ENCODE data around the gene TSPEAR. TPM values are rescaled to one million over a fixed set of nuclear protein-coding genes. Genes with fewer than 3 reads are reported as not detected.

Gene TSPEAR
- total RNA-seq (under 1 TPM; 0.55 to 0.62 TPM), polyA plus RNA-seq (ENCODE audit: insufficient read depth, low read depth, low replicate concordance) (0.53 TPM)
- long read RNA-seq, donor 1: 0 reads
- long read RNA-seq, donor 2: 0 reads

DNA sequence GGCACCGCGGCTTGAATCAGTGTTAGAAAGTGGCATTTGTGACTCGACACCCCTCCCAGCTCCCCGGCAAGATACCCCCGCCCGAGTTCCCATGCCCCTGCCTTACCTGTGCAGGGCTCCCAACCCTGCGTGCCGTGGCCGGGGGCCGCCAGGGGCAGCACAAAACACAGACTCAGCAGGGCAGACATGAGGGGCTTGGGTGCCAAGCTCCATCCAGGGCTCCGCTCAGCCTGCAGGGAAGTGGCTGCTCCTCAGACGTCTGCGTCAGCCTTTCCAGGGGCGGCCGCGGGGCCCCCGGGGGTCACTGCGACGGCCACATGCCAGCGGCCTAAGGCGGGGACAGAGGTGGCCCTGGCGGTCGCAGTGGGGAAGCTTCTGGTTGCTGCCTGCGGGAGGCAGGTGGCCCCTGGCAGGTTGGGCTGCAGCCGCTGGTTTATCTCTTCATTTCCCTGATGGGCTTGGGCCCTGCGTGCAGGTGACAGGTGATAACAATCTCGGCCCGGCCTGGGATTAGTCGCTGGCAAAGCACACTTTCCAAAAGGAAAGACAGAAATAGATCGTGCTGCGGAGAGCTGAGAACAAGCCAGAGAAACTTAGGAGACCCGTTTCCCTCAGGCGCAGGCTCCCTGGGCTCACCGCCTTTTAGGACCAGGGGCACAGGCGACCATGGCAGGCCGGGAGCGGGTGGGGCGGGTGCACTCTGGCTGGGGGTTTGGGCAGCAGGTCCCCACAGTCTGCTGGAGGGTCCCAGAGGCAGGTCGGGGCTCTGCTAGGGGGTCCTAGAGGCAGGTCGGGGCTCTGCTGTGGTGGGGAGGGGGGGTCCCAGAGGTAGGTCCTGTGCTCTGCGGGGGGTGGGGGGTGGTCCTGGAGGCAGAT lies at the start of gene TSPEAR:
Gene TSPEAR, minus strand, starts transcription at position 246 of the 876 bp plus-strand sequence. Its CDS starts 58 bp downstream, at position 188.
- DNase-seq: no peak
- Histone ChIP-seq H3K4me3 (no peak within 1 kb of the TSS), H3K27ac (no peak within 1 kb of the TSS), H3K4me1 (peaks cover 13% of the 10 kb centered on the region), H3K27me3 (no peaks in the 10 kb centered on the region), H3K9me3 (no peaks in the 10 kb centered on the region), H3K36me3 (ENCODE audit: low read depth, missing control alignments) (no peaks in the 10 kb centered on the region)
- no peak for TF ChIP-seq POLR2A (IDR thresholded peaks at IDR 0.05)
- TF ChIP-seq, protein P1, sequence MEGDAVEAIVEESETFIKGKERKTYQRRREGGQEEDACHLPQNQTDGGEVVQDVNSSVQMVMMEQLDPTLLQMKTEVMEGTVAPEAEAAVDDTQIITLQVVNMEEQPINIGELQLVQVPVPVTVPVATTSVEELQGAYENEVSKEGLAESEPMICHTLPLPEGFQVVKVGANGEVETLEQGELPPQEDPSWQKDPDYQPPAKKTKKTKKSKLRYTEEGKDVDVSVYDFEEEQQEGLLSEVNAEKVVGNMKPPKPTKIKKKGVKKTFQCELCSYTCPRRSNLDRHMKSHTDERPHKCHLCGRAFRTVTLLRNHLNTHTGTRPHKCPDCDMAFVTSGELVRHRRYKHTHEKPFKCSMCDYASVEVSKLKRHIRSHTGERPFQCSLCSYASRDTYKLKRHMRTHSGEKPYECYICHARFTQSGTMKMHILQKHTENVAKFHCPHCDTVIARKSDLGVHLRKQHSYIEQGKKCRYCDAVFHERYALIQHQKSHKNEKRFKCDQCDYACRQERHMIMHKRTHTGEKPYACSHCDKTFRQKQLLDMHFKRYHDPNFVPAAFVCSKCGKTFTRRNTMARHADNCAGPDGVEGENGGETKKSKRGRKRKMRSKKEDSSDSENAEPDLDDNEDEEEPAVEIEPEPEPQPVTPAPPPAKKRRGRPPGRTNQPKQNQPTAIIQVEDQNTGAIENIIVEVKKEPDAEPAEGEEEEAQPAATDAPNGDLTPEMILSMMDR (IDR thresholded peaks at IDR 0.05): no peak
- WGBS, 2 donors: 8 to 20% methylated on average over 7 to 40 of the region's 41 CpGs
- intact Hi-C loops (cut with DNase I; ENCODE audit: low total_unique reads): no loop called here

DNA sequence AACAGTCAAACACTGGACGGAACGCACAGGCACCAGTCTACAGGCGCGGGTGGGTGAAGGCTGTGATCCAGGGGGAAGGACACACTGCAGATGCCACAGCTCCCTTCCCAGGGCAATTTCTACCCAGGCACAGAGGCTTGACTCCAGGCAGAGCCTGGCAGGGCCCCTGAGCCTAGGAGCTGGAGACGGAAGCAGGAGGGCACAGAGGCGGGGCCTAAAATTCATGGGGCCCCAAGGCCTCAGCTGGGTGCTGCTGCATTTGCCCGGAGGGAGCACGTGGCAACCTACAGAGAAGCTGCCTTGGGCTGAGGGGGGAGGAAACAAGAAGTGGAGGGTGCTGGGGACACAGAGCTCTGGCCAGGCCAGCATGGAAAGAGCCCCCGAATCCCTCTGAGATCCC lies 49.0 kb upstream of the TSPEAR start:
- Histone ChIP-seq H3K4me1 (no peaks in the 10 kb centered on the region), H3K36me3 (ENCODE audit: low read depth, missing control alignments) (no peaks in the 10 kb centered on the region), H3K9me3 (no peaks in the 10 kb centered on the region), H3K4me3 (no peak overlapping the region), H3K27me3 (no peaks in the 10 kb centered on the region), H3K27ac (no peak overlapping the region)
- TF ChIP-seq POLR2A (IDR thresholded peaks at IDR 0.05): no peak
- TF ChIP-seq, protein P1 (IDR thresholded peaks at IDR 0.05): no peak
- intact Hi-C loops (cut with DNase I; ENCODE audit: low total_unique reads): no loop called here
- WGBS, 2 donors: 81 to 83% methylated on average over 7 to 9 of the region's 9 CpGs
- no peak for DNase-seq

DNA sequence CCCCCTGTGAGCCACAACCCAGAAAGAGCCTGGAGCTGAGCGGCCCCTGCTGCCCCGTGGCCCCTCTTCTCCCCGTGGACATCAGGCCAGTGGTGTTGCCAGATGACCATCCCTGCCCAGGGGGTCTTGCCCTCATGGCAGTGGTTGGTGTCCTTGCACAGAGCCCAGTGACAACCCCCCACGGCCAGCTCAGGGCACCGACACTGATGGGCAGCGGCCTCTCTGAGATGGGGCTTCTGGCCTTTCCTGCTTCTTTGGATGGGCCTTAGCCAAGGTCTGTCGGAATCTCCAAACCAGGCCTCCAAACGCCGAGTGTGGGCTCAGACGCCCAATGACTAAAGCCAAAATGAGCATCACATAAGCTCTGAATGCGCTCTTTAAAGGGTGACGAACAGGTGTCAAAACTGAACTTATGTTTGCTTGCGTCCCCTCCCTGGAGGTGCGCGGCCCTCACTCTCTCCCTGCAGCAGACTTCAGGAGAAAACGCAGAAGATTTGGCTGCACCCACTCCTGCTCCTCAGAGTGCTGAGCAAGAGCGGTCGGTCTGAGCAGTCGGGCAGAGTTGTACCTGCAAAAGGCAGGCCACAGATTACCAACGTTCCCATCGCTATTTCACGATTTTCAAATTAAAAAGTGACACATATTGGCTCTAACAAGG lies 48.4 kb upstream of the TSPEAR start:
- intact Hi-C loops (cut with DNase I; ENCODE audit: low total_unique reads): no loop called here
- 87 to 90% methylated on average over 19 to 22 of the region's 22 CpGs for WGBS, 2 donors
- no peak for DNase-seq
- Histone ChIP-seq H3K4me3 (no peak overlapping the region), H3K4me1 (no peaks in the 10 kb centered on the region), H3K9me3 (no peaks in the 10 kb centered on the region), H3K27ac (no peak overlapping the region), H3K27me3 (no peaks in the 10 kb centered on the region), H3K36me3 (ENCODE audit: low read depth, missing control alignments) (no peaks in the 10 kb centered on the region)
- TF ChIP-seq, protein P1 (IDR thresholded peaks at IDR 0.05): no peak
- TF ChIP-seq POLR2A (IDR thresholded peaks at IDR 0.05): no peak

DNA sequence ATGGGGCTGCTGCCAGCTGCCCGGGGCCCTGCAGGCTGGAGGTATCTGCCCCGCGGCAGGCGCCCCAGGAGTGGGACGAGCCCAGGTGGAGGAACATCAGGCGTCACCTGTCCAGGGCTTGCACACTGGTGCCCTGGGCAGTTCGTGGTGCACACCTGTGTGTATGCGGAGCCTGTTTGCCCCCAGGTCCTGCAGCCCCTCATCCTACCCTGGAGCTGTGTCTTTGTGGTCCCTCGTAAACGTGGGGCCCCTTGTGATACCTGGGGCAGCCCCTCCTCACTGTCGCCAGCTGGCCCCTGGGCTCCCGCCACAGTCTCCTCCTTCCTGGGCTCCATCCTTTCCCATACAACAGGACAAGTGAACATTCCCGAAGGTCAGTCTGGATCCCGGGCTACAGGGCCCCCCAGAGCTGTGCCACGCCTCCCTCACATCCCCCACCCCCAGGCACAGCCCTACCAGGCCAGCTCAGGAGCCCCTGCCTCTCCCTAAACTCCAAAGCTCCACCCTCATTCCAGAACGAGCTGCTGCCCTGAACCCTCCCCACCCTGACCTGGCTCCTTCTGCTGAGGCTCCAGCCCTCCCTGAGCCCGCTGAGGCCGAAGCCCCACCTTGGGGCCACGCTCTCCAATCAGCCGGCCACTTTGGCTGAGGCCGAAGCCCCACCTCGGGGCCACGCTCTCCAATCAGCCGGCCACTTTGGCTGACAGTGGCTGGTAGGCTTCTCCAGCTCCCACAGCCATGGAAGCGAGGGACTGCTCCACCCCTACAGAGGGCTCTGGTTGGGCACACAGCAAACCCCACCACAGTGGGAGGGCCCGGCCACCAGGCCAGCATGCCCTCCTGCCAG lies 47.6 kb upstream of the TSPEAR start:
- no peak overlapping the region for H3K4me3 ChIP-seq
- H3K9me3 ChIP-seq: no peaks in the 10 kb centered on the region
- intact Hi-C loops (cut with DNase I; ENCODE audit: low total_unique reads): no loop called here
- WGBS, 2 donors: 76 to 86% methylated on average over 18 to 26 of the region's 26 CpGs
- TF ChIP-seq, protein P1 (IDR thresholded peaks at IDR 0.05): no peak
- no peak for TF ChIP-seq POLR2A (IDR thresholded peaks at IDR 0.05)
- no peak for DNase-seq
- no peaks in the 10 kb centered on the region for H3K4me1 ChIP-seq
- no peaks in the 10 kb centered on the region for H3K36me3 ChIP-seq (ENCODE audit: low read depth, missing control alignments)
- no peak overlapping the region for H3K27ac ChIP-seq
- H3K27me3 ChIP-seq: no peaks in the 10 kb centered on the region

Measured in testis (tissue), 5 donors.